GM23248 (cell line): Measurements from ENCODE around the gene LUZP1.

Experiments used
- EZH2 ChIP-seq: fragments of 200-600 bp; sonication (generic); IDR thresholded peaks from 2 replicates; pipeline ENCODE4 v1.6.1; 2018; ENCODE audit warnings: antibody characterized with exemption, mild to moderate bottlenecking; ENCODE audit not compliant: insufficient read depth, poor library complexity, severe bottlenecking
- EZH2phosphoT487 ChIP-seq: fragments of 200-600 bp; sonication (generic); IDR thresholded peaks from 2 replicates; pipeline ENCODE4 v1.6.1; 2018; ENCODE audit warnings: antibody characterized with exemption, moderate library complexity, mild to moderate bottlenecking, low read depth; ENCODE audit not compliant: insufficient read depth

DNA sequence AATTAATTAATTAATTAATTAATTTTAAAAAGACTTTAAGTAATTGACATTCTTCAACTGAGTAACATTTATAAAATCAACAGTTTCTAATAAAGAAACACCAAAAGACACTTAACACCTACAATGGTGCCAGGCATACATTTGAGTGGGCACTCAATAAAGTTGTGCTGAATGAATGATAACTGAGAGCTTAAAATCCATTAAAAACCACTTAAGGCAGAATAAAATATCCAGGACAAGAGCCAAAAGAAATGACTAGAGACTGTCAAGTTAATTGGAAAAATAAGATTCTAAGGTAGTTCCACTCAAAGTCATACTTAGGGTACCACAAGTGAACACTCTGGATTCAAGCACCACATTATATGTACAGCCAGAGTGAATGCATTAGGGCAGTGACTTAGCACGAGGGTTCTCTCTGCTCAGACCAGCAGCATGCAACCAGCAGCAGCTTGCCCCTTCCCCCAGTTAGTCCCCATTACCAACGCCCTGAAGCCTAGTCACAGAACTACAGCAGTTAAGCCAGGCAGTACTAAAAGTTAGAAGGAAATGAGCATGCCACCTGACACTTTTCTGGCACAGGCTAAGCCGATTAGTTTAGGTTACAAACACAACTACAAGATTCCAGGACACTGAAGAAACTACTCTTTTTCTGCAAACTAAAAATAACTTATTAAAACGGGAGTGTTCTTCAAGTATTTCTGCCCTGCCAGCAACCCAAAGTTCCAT, 46.5 kb downstream of the LUZP1 start:
- TF ChIP-seq EZH2phosphoT487 (no peak), EZH2 (no peak)
